K562 (cell line): ENCODE results near the gene IGF2BP1. TPM values are rescaled to one million over a fixed set of nuclear protein-coding genes. Genes with fewer than 3 reads are reported as not detected.

Experiments used
- ARHGAP35 ChIP-seq: fragments of 450-650 bp; IDR thresholded peaks from 2 replicates; pipeline ENCODE4 v1.6.1; 2018; ENCODE audit not compliant: partially characterized antibody
- GATAD2B ChIP-seq: fragments of 450-650 bp; IDR thresholded peaks from 2 replicates; pipeline ENCODE4 v1.6.1; 2017; ENCODE audit warnings: mild to moderate bottlenecking, borderline replicate concordance
- HCFC1 ChIP-seq: IDR thresholded peaks from 2 replicates; pipeline ENCODE4 v1.6.1; 2012; ENCODE audit warnings: low read depth, low read length, improper control_type of control experiment
- HNRNPLL ChIP-seq: fragments of 200-400 bp; formaldehyde crosslinking; IDR thresholded peaks from 2 replicates; pipeline ENCODE4 v1.6.1; 2017; ENCODE audit warnings: low read length, low read depth, mild to moderate bottlenecking; ENCODE audit not compliant: poor library complexity, severe bottlenecking
- YBX1 ChIP-seq: fragments of 450-650 bp; IDR thresholded peaks from 2 replicates; pipeline ENCODE4 v1.7.1; 2016; ENCODE audit warnings: mild to moderate bottlenecking
- ZBTB11 ChIP-seq, 3 experiments: fragments of 200-800 bp in 1 of 3; fragments of 250-450 bp in 1 of 3; fragments of 450-650 bp in 1 of 3; sonication (Bioruptor Pico) in 1 of 3; sonication (Bioruptor generic) in 1 of 3; formaldehyde crosslinking in 1 of 3; IDR thresholded peaks; 2 replicates each; pipeline versions ENCODE4 v1.6.1 to v1.8.0; 2016 to 2022; ENCODE audit warnings: mild to moderate bottlenecking in 2 of 3, missing genetic modification characterization in 2 of 3, missing compliant biosample characterization in 1 of 3, moderate library complexity in 1 of 3
- ZKSCAN3 ChIP-seq: fragments of 250-450 bp; sonication (Bioruptor Pico); IDR thresholded peaks from 2 replicates; pipeline ENCODE4 v1.4.0; 2020
- ZNF133 ChIP-seq: fragments of 250-450 bp; sonication (Bioruptor Pico); IDR thresholded peaks from 2 replicates; pipeline ENCODE4 v1.4.0; 2020; ENCODE audit warnings: mild to moderate bottlenecking
- ZNF224 ChIP-seq: sonication (generic); formaldehyde crosslinking; IDR thresholded peaks from 2 replicates; pipeline ENCODE4 v1.8.0; 2022; ENCODE audit warnings: mild to moderate bottlenecking, missing genetic modification reagents
- polyA plus RNA-seq, 8 experiments: library from polyadenylated mRNA; depleted of rRNA in 4 of 8; stranded (reverse) in 5 of 8; unstranded in 3 of 8; fragments of >200 nt; fragmentation: Nextera tagmentation in 2 of 8; fragmentation: Illumina TruSeq in 1 of 8; extraction: Ambion mirVana in 2 of 8; extraction: Trizol in 1 of 8; gene quantifications; 2 replicates each; pipeline versions ENCODE4 v1.2.1 to v1.2.3, GENCODE V29; 2011 to 2014; ENCODE audit warnings: inconsistent platforms in 1 of 8, missing spikeins in 1 of 8
- total RNA-seq, 7 experiments: library from RNA; depleted of rRNA in 6 of 7; stranded (reverse); fragments of >200 nt in 6 of 7; fragmentation: Illumina TruSeq in 2 of 7; extraction: Trizol in 2 of 7; gene quantifications; 2 replicates each; pipeline versions ENCODE4 v1.2.1 to v1.2.3, GENCODE V29; 2011 to 2021; ENCODE audit warnings: low replicate concordance in 1 of 7
- TF ChIP-seq, protein P1 (sequence below): fragments of 450-650 bp; IDR thresholded peaks from 2 replicates; pipeline ENCODE4 v1.6.1; 2016; ENCODE audit warnings: mild to moderate bottlenecking, moderate library complexity
- TF ChIP-seq, protein P2 (sequence below): sonication (generic); formaldehyde crosslinking; IDR thresholded peaks from 2 replicates; pipeline ENCODE4 v1.8.1; 2022; ENCODE audit warnings: missing genetic modification reagents

The IGF2BP1 gene
- total and polyA plus RNA-seq, 9 of the 15 experiments (the other 6 are each of a cell fraction or from before 2014, with no cell fraction given), result 13.0 to 318 (median 53.6) TPM

GRCh38 chr17:48995974-48996721, 1.0 kb upstream of the IGF2BP1 start (continued):
- TF ChIP-seq, protein P1, sequence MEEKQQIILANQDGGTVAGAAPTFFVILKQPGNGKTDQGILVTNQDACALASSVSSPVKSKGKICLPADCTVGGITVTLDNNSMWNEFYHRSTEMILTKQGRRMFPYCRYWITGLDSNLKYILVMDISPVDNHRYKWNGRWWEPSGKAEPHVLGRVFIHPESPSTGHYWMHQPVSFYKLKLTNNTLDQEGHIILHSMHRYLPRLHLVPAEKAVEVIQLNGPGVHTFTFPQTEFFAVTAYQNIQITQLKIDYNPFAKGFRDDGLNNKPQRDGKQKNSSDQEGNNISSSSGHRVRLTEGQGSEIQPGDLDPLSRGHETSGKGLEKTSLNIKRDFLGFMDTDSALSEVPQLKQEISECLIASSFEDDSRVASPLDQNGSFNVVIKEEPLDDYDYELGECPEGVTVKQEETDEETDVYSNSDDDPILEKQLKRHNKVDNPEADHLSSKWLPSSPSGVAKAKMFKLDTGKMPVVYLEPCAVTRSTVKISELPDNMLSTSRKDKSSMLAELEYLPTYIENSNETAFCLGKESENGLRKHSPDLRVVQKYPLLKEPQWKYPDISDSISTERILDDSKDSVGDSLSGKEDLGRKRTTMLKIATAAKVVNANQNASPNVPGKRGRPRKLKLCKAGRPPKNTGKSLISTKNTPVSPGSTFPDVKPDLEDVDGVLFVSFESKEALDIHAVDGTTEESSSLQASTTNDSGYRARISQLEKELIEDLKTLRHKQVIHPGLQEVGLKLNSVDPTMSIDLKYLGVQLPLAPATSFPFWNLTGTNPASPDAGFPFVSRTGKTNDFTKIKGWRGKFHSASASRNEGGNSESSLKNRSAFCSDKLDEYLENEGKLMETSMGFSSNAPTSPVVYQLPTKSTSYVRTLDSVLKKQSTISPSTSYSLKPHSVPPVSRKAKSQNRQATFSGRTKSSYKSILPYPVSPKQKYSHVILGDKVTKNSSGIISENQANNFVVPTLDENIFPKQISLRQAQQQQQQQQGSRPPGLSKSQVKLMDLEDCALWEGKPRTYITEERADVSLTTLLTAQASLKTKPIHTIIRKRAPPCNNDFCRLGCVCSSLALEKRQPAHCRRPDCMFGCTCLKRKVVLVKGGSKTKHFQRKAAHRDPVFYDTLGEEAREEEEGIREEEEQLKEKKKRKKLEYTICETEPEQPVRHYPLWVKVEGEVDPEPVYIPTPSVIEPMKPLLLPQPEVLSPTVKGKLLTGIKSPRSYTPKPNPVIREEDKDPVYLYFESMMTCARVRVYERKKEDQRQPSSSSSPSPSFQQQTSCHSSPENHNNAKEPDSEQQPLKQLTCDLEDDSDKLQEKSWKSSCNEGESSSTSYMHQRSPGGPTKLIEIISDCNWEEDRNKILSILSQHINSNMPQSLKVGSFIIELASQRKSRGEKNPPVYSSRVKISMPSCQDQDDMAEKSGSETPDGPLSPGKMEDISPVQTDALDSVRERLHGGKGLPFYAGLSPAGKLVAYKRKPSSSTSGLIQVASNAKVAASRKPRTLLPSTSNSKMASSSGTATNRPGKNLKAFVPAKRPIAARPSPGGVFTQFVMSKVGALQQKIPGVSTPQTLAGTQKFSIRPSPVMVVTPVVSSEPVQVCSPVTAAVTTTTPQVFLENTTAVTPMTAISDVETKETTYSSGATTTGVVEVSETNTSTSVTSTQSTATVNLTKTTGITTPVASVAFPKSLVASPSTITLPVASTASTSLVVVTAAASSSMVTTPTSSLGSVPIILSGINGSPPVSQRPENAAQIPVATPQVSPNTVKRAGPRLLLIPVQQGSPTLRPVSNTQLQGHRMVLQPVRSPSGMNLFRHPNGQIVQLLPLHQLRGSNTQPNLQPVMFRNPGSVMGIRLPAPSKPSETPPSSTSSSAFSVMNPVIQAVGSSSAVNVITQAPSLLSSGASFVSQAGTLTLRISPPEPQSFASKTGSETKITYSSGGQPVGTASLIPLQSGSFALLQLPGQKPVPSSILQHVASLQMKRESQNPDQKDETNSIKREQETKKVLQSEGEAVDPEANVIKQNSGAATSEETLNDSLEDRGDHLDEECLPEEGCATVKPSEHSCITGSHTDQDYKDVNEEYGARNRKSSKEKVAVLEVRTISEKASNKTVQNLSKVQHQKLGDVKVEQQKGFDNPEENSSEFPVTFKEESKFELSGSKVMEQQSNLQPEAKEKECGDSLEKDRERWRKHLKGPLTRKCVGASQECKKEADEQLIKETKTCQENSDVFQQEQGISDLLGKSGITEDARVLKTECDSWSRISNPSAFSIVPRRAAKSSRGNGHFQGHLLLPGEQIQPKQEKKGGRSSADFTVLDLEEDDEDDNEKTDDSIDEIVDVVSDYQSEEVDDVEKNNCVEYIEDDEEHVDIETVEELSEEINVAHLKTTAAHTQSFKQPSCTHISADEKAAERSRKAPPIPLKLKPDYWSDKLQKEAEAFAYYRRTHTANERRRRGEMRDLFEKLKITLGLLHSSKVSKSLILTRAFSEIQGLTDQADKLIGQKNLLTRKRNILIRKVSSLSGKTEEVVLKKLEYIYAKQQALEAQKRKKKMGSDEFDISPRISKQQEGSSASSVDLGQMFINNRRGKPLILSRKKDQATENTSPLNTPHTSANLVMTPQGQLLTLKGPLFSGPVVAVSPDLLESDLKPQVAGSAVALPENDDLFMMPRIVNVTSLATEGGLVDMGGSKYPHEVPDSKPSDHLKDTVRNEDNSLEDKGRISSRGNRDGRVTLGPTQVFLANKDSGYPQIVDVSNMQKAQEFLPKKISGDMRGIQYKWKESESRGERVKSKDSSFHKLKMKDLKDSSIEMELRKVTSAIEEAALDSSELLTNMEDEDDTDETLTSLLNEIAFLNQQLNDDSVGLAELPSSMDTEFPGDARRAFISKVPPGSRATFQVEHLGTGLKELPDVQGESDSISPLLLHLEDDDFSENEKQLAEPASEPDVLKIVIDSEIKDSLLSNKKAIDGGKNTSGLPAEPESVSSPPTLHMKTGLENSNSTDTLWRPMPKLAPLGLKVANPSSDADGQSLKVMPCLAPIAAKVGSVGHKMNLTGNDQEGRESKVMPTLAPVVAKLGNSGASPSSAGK, result no peak
- no peak; the same call in 1 of the 2 replicates for TF ChIP-seq HCFC1
- no peak for TF ChIP-seq ZNF224 (CRISPR knock-in tag)
- TF ChIP-seq, protein P2, sequence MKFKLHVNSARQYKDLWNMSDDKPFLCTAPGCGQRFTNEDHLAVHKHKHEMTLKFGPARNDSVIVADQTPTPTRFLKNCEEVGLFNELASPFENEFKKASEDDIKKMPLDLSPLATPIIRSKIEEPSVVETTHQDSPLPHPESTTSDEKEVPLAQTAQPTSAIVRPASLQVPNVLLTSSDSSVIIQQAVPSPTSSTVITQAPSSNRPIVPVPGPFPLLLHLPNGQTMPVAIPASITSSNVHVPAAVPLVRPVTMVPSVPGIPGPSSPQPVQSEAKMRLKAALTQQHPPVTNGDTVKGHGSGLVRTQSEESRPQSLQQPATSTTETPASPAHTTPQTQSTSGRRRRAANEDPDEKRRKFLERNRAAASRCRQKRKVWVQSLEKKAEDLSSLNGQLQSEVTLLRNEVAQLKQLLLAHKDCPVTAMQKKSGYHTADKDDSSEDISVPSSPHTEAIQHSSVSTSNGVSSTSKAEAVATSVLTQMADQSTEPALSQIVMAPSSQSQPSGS (CRISPR knock-in tag), result no peak
- TF ChIP-seq YBX1, result no peak
- no peak for TF ChIP-seq ZKSCAN3 (CRISPR knock-in tag)
- no peak for TF ChIP-seq ARHGAP35
- peak in 2 of 3 experiments; percentile 3 to 81; a peak in 2 of 6 replicates for TF ChIP-seq ZBTB11 (CRISPR knock-in tag; IDR thresholded peaks at IDR 0.05)
- no peak for TF ChIP-seq ZNF133
- peak; percentile 79; the same call in 1 of the 2 replicates for TF ChIP-seq GATAD2B
- TF ChIP-seq HNRNPLL, result no peak
